HG02943 (cell line): ENCODE measurements around the gene R3HDML.
"Not testable (repeated sequence)": the region's sequence is repeated elsewhere in the genome, so short reads cannot be mapped to it uniquely, and the experiment has no call there.

Experiments
- ATAC-seq: cut with Tn5 transposase; IDR thresholded peaks from one replicate; pipeline ENCODE4 v1.9.1; 2021; ENCODE audit warnings: mild to moderate bottlenecking, low read depth, moderate library complexity; ENCODE audit not compliant: unreplicated experiment

R3HDML gene

GRCh38 chr20:44326391-44327159 is 10.3 kb upstream of the R3HDML start:
- no peak for ATAC-seq

- not testable (repeated sequence) for ATAC-seq
These were observed 9.1 kb upstream of the R3HDML start for GRCh38 chr20:44327748-44328147.

- ATAC-seq, result no peak
These were observed 8.4 kb upstream of the R3HDML start for GRCh38 chr20:44328428-44328827.

- ATAC-seq, result no peak
These were observed 5.6 kb upstream of the R3HDML start for GRCh38 chr20:44331201-44331600.

- ATAC-seq, result no peak
These were observed 2.5 kb upstream of the R3HDML start for GRCh38 chr20:44334306-44334705.

GRCh38 chr20:44334709-44335108 is 2.1 kb upstream of the R3HDML start:
- no peak for ATAC-seq

- ATAC-seq, result no peak
These were observed 1.2 kb upstream of the R3HDML start for GRCh38 chr20:44335675-44336074.

- no peak for ATAC-seq
These were observed 757 bp upstream of the R3HDML start for GRCh38 chr20:44336086-44336485.

GRCh38 chr20:44342248-44342647 is 5.4 kb downstream of the R3HDML start:
- no peak for ATAC-seq

- no peak for ATAC-seq
These were observed 6.4 kb downstream of the R3HDML start for GRCh38 chr20:44343162-44343675.

- no peak for ATAC-seq
These were observed 7.9 kb downstream of the R3HDML start for GRCh38 chr20:44344723-44345122.

GRCh38 chr20:44345147-44345546 is 8.3 kb downstream of the R3HDML start:
- no peak for ATAC-seq

- not testable (repeated sequence) for ATAC-seq
These were observed 9.1 kb downstream of the R3HDML start for GRCh38 chr20:44345941-44346340.

GRCh38 chr20:44348168-44348659 is 11.4 kb downstream of the R3HDML start:
- no peak for ATAC-seq

GRCh38 chr20:44349349-44349748 is 12.5 kb downstream of the R3HDML start:
- no peak for ATAC-seq

GRCh38 chr20:44350567-44350966 is 13.7 kb downstream of the R3HDML start:
- ATAC-seq, result no peak

GRCh38 chr20:44354979-44355497 is 18.2 kb downstream of the R3HDML start:
- no peak for ATAC-seq

- ATAC-seq, result no peak
These were observed 18.9 kb downstream of the R3HDML start, which contains the start of gene HNF4A for GRCh38 chr20:44355498-44356352. HNF4A (plus strand) TSS chr20:44355699; CDS start chr20:44355805, 106 bp downstream.

- no peak for ATAC-seq
These were observed 19.5 kb downstream of the R3HDML start for GRCh38 chr20:44356353-44356723.

- no peak for ATAC-seq
These were observed 20.2 kb downstream of the R3HDML start for GRCh38 chr20:44357020-44357419.

GRCh38 chr20:44357555-44358125 is 20.8 kb downstream of the R3HDML start:
- ATAC-seq, result no peak
